Nephron (organoid): ENCODE results near the gene CAMKK2.
"Not testable (repeated sequence)": the region's sequence is repeated elsewhere in the genome, so short reads cannot be mapped to it uniquely, and the experiment has no call there.

ENCODE experiments used
- H3K27ac Mint-ChIP-seq, 3 experiments: 2 replicates each; pipeline ENCODE4 v1.8.0; 2020; ENCODE audit warnings: mixed read lengths in 3 of 3, mild to moderate bottlenecking in 2 of 3, moderate library complexity in 1 of 3
- H3K27me3 Mint-ChIP-seq: 2 replicates; pipeline ENCODE4 v1.8.0; 2021; ENCODE audit warnings: low read depth, mild to moderate bottlenecking, moderate library complexity, mixed read lengths
- H3K36me3 Mint-ChIP-seq: 2 replicates; pipeline ENCODE4 v1.8.0; 2020; ENCODE audit warnings: low read depth, mixed read lengths
- H3K4me1 Mint-ChIP-seq: 2 replicates; pipeline ENCODE4 v1.8.0; 2020; ENCODE audit warnings: mixed read lengths
- H3K4me3 Mint-ChIP-seq, 3 experiments: 2 replicates each; pipeline ENCODE4 v1.8.0; 2020; ENCODE audit warnings: mild to moderate bottlenecking in 3 of 3, mixed read lengths in 3 of 3, moderate library complexity in 2 of 3
- H3K9me3 Mint-ChIP-seq: 2 replicates; pipeline ENCODE4 v1.8.0; 2020; ENCODE audit warnings: mixed read lengths
- TF ChIP-seq, protein P1 (sequence below), 3 experiments: fragments of 200-600 bp; sonication (generic); IDR thresholded peaks; one replicate each; pipeline ENCODE4 v1.5.0; 2021; ENCODE audit warnings: antibody characterized with exemption in 3 of 3; ENCODE audit not compliant: unreplicated experiment in 3 of 3

CAMKK2 gene

GRCh38 chr12:121202407-121203355, 93.8 kb downstream of the CAMKK2 start:
- Mint-ChIP-seq H3K4me1 (no peaks in the 10 kb centered on the region), H3K4me3 (no peak overlapping the region), H3K9me3 (no peaks in the 10 kb centered on the region), H3K27me3 (peaks cover 3% of the 10 kb centered on the region), H3K36me3 (no peaks in the 10 kb centered on the region), H3K27ac (no peak overlapping the region)
- TF ChIP-seq, protein P1, sequence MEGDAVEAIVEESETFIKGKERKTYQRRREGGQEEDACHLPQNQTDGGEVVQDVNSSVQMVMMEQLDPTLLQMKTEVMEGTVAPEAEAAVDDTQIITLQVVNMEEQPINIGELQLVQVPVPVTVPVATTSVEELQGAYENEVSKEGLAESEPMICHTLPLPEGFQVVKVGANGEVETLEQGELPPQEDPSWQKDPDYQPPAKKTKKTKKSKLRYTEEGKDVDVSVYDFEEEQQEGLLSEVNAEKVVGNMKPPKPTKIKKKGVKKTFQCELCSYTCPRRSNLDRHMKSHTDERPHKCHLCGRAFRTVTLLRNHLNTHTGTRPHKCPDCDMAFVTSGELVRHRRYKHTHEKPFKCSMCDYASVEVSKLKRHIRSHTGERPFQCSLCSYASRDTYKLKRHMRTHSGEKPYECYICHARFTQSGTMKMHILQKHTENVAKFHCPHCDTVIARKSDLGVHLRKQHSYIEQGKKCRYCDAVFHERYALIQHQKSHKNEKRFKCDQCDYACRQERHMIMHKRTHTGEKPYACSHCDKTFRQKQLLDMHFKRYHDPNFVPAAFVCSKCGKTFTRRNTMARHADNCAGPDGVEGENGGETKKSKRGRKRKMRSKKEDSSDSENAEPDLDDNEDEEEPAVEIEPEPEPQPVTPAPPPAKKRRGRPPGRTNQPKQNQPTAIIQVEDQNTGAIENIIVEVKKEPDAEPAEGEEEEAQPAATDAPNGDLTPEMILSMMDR (IDR thresholded peaks at IDR 0.05; ENCODE audit: unreplicated experiment in 3 of 3) = no peak

- not testable (repeated sequence) for H3K36me3 Mint-ChIP-seq, H3K4me1 Mint-ChIP-seq, H3K27ac Mint-ChIP-seq, H3K4me3 Mint-ChIP-seq, H3K27me3 Mint-ChIP-seq, H3K9me3 Mint-ChIP-seq
These were observed 95.4 kb downstream of the CAMKK2 start for GRCh38 chr12:121201140-121201539.

- Mint-ChIP-seq H3K27ac (no peak overlapping the region), H3K4me1 (no peaks in the 10 kb centered on the region), H3K27me3 (peaks cover 3% of the 10 kb centered on the region), H3K4me3 (no peak overlapping the region), H3K36me3 (no peaks in the 10 kb centered on the region), H3K9me3 (no peaks in the 10 kb centered on the region)
- TF ChIP-seq, protein P1 (IDR thresholded peaks at IDR 0.05; ENCODE audit: unreplicated experiment in 3 of 3) = no peak
These were observed 97.6 kb downstream of the CAMKK2 start for GRCh38 chr12:121198949-121199348.

DNA sequence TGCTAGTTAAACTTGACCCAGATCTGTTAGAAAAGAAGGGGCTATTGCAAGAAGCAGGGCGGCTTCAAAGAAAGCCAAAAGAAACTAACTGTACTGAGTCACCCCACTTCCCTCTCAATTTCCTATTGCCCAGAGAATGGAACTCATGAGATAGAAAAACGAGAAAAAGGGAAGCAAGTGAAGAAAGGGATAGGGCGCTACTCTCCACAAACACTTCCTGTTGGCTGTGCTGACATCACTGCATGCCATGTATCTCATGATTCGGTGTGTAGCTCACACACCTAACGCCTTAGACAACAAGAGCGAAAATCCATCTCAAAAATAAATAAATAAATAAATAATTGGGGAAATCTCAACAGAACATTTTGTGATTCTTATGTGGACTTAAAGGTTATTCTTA, 99.6 kb downstream of the CAMKK2 start:
- Mint-ChIP-seq H3K36me3 (no peaks in the 10 kb centered on the region), H3K4me1 (no peaks in the 10 kb centered on the region), H3K9me3 (no peaks in the 10 kb centered on the region), H3K4me3 (no peak overlapping the region), H3K27me3 (peaks cover 1% of the 10 kb centered on the region), H3K27ac (no peak overlapping the region)
- TF ChIP-seq, protein P1 (IDR thresholded peaks at IDR 0.05; ENCODE audit: unreplicated experiment in 3 of 3) = no peak

DNA sequence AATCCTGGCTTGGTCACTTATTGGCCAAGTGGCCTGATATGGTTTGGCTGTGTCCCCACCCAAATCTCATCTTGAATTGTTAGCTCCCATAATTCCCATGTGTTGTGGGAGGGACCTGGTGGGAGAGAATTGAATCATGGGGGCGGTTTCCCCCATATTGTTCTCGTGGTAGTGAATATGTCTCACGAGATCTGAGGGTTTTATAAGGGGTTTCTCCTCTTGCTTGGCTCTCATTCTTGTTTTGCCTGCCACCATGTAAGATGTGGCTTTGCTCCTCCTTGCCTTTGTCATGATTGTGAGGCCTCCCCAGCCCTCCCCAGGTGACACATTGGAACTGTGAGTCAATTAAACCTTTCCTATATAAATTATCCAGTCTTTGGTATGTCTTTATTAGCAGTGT, 105.4 kb downstream of the CAMKK2 start:
- no peaks in the 10 kb centered on the region for H3K9me3 Mint-ChIP-seq
- no peak overlapping the region for H3K27ac Mint-ChIP-seq
- H3K27me3 Mint-ChIP-seq = no peaks in the 10 kb centered on the region
- TF ChIP-seq, protein P1 (IDR thresholded peaks at IDR 0.05; ENCODE audit: unreplicated experiment in 3 of 3) = no peak
- no peak overlapping the region for H3K4me3 Mint-ChIP-seq
- H3K36me3 Mint-ChIP-seq = no peaks in the 10 kb centered on the region
- no peaks in the 10 kb centered on the region for H3K4me1 Mint-ChIP-seq

DNA sequence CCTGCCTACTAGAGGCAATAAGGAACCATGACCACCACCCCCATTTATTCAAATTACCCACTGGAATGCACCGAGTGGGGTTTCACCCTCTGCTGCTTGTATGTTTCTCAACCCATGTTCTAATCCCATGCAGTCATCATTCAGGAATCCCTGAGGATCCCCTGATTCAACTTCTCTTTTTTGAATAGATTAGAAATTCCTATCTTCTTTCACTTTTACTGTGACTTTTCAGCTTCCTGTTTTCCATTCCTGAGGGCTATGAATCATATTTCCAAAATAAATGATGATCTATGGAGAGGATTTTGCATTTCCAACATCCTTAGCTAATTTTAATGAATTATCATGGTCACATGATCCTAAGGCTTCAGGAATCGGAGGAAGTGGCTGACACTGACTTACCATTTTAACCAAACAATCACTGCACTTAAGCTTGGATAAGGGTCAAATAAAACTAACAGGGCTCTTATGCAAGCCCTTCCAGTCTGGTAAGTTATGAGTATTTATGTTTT, 105.9 kb downstream of the CAMKK2 start:
- Mint-ChIP-seq H3K27ac (no peak overlapping the region), H3K36me3 (no peaks in the 10 kb centered on the region), H3K4me3 (no peak overlapping the region), H3K27me3 (no peaks in the 10 kb centered on the region), H3K9me3 (no peaks in the 10 kb centered on the region), H3K4me1 (no peaks in the 10 kb centered on the region)
- TF ChIP-seq, protein P1 (IDR thresholded peaks at IDR 0.05; ENCODE audit: unreplicated experiment in 3 of 3) = no peak
